ENCODE measurements around the gene PCLO.

PCLO gene

GRCh38 chr7:83141927-83142326 lies 20.8 kb downstream of the PCLO start:
- Histone ChIP-seq H3K4me3 (ENCODE audit: low read length in 2 of 2) (no peak overlapping the region), H3K27me3 (ENCODE audit: control insufficient read depth in 1 of 2, insufficient read depth in 2 of 2, low read length in 2 of 2) (no peaks in the 10 kb centered on the region), H3K27ac (ENCODE audit: low read length) (no peak overlapping the region), H3K4me1 (ENCODE audit: control insufficient read depth, insufficient read depth, low read length) (no peaks in the 10 kb centered on the region), H3K9ac (ENCODE audit: low read length in 2 of 2) (no peak overlapping the region), H3K9me3 (ENCODE audit: control insufficient read depth in 2 of 2, low read length in 2 of 2) (no peaks in the 10 kb centered on the region), H3K36me3 (ENCODE audit: control insufficient read depth in 2 of 2, insufficient read depth in 2 of 2, low read length in 2 of 2) (no peaks in the 10 kb centered on the region)

- no peaks in the 10 kb centered on the region for H3K4me1 ChIP-seq (ENCODE audit: control insufficient read depth, insufficient read depth, low read length)
- no peak overlapping the region for H3K27ac ChIP-seq (ENCODE audit: low read length)
- H3K36me3 ChIP-seq (ENCODE audit: control insufficient read depth in 2 of 2, insufficient read depth in 2 of 2, low read length in 2 of 2) = no peaks in the 10 kb centered on the region
- no peak overlapping the region for H3K4me3 ChIP-seq (ENCODE audit: low read length in 2 of 2)
- no peaks in the 10 kb centered on the region for H3K9me3 ChIP-seq (ENCODE audit: control insufficient read depth in 2 of 2, low read length in 2 of 2)
- no peaks in the 10 kb centered on the region for H3K27me3 ChIP-seq (ENCODE audit: control insufficient read depth in 1 of 2, insufficient read depth in 2 of 2, low read length in 2 of 2)
- no peak overlapping the region for H3K9ac ChIP-seq (ENCODE audit: low read length in 2 of 2)
Observed at GRCh38 chr7:83130623-83131545, 31.8 kb downstream of the PCLO start.

GRCh38 chr7:83130191-83130590 lies 32.5 kb downstream of the PCLO start:
- no peaks in the 10 kb centered on the region for H3K4me1 ChIP-seq (ENCODE audit: control insufficient read depth, insufficient read depth, low read length)
- no peaks in the 10 kb centered on the region for H3K36me3 ChIP-seq (ENCODE audit: control insufficient read depth in 2 of 2, insufficient read depth in 2 of 2, low read length in 2 of 2)
- no peak overlapping the region for H3K27ac ChIP-seq (ENCODE audit: low read length)
- no peak overlapping the region for H3K4me3 ChIP-seq (ENCODE audit: low read length in 2 of 2)
- no peaks in the 10 kb centered on the region for H3K9me3 ChIP-seq (ENCODE audit: control insufficient read depth in 2 of 2, low read length in 2 of 2)
- H3K27me3 ChIP-seq (ENCODE audit: control insufficient read depth in 1 of 2, insufficient read depth in 2 of 2, low read length in 2 of 2) = no peaks in the 10 kb centered on the region
- no peak overlapping the region for H3K9ac ChIP-seq (ENCODE audit: low read length in 2 of 2)

GRCh38 chr7:83119494-83119893 lies 43.2 kb downstream of the PCLO start:
- H3K27ac ChIP-seq (ENCODE audit: low read length) = no peak overlapping the region
- H3K9ac ChIP-seq (ENCODE audit: low read length in 2 of 2) = no peak overlapping the region
- H3K9me3 ChIP-seq (ENCODE audit: control insufficient read depth in 2 of 2, low read length in 2 of 2) = peaks cover 0 to 3% of the 10 kb centered on the region in 2 donors
- H3K36me3 ChIP-seq (ENCODE audit: control insufficient read depth in 2 of 2, insufficient read depth in 2 of 2, low read length in 2 of 2) = no peaks in the 10 kb centered on the region
- H3K4me1 ChIP-seq (ENCODE audit: control insufficient read depth, insufficient read depth, low read length) = no peaks in the 10 kb centered on the region
- H3K27me3 ChIP-seq (ENCODE audit: control insufficient read depth in 1 of 2, insufficient read depth in 2 of 2, low read length in 2 of 2) = no peaks in the 10 kb centered on the region
- no peak overlapping the region for H3K4me3 ChIP-seq (ENCODE audit: low read length in 2 of 2)

- Histone ChIP-seq H3K9ac (ENCODE audit: low read length in 2 of 2) (no peak overlapping the region), H3K27me3 (ENCODE audit: control insufficient read depth in 1 of 2, insufficient read depth in 2 of 2, low read length in 2 of 2) (no peaks in the 10 kb centered on the region), H3K4me3 (ENCODE audit: low read length in 2 of 2) (no peak overlapping the region), H3K36me3 (ENCODE audit: control insufficient read depth in 2 of 2, insufficient read depth in 2 of 2, low read length in 2 of 2) (no peaks in the 10 kb centered on the region), H3K9me3 (ENCODE audit: control insufficient read depth in 2 of 2, low read length in 2 of 2) (peaks cover 0 to 3% of the 10 kb centered on the region in 2 donors), H3K4me1 (ENCODE audit: control insufficient read depth, insufficient read depth, low read length) (no peaks in the 10 kb centered on the region), H3K27ac (ENCODE audit: low read length) (no peak overlapping the region)
Observed at GRCh38 chr7:83119026-83119382, 43.7 kb downstream of the PCLO start.

GRCh38 chr7:83118347-83119025 lies 44.2 kb downstream of the PCLO start:
- peaks cover 0 to 3% of the 10 kb centered on the region in 2 donors for H3K9me3 ChIP-seq (ENCODE audit: control insufficient read depth in 2 of 2, low read length in 2 of 2)
- H3K4me1 ChIP-seq (ENCODE audit: control insufficient read depth, insufficient read depth, low read length) = no peaks in the 10 kb centered on the region
- H3K9ac ChIP-seq (ENCODE audit: low read length in 2 of 2) = no peak overlapping the region
- H3K27ac ChIP-seq (ENCODE audit: low read length) = no peak overlapping the region
- H3K27me3 ChIP-seq (ENCODE audit: control insufficient read depth in 1 of 2, insufficient read depth in 2 of 2, low read length in 2 of 2) = no peaks in the 10 kb centered on the region
- no peak overlapping the region for H3K4me3 ChIP-seq (ENCODE audit: low read length in 2 of 2)
- H3K36me3 ChIP-seq (ENCODE audit: control insufficient read depth in 2 of 2, insufficient read depth in 2 of 2, low read length in 2 of 2) = no peaks in the 10 kb centered on the region

GRCh38 chr7:83117466-83117865 lies 45.2 kb downstream of the PCLO start:
- H3K9me3 ChIP-seq (ENCODE audit: control insufficient read depth in 2 of 2, low read length in 2 of 2) = peaks cover 0 to 3% of the 10 kb centered on the region in 2 donors
- no peak overlapping the region for H3K27ac ChIP-seq (ENCODE audit: low read length)
- no peaks in the 10 kb centered on the region for H3K36me3 ChIP-seq (ENCODE audit: control insufficient read depth in 2 of 2, insufficient read depth in 2 of 2, low read length in 2 of 2)
- no peaks in the 10 kb centered on the region for H3K27me3 ChIP-seq (ENCODE audit: control insufficient read depth in 1 of 2, insufficient read depth in 2 of 2, low read length in 2 of 2)
- H3K4me1 ChIP-seq (ENCODE audit: control insufficient read depth, insufficient read depth, low read length) = no peaks in the 10 kb centered on the region
- no peak overlapping the region for H3K4me3 ChIP-seq (ENCODE audit: low read length in 2 of 2)
- H3K9ac ChIP-seq (ENCODE audit: low read length in 2 of 2) = no peak overlapping the region

- Histone ChIP-seq H3K36me3 (ENCODE audit: control insufficient read depth in 2 of 2, insufficient read depth in 2 of 2, low read length in 2 of 2) (no peaks in the 10 kb centered on the region), H3K9ac (ENCODE audit: low read length in 2 of 2) (no peak overlapping the region), H3K9me3 (ENCODE audit: control insufficient read depth in 2 of 2, low read length in 2 of 2) (no peaks in the 10 kb centered on the region), H3K4me3 (ENCODE audit: low read length in 2 of 2) (no peak overlapping the region), H3K27me3 (ENCODE audit: control insufficient read depth in 1 of 2, insufficient read depth in 2 of 2, low read length in 2 of 2) (no peaks in the 10 kb centered on the region), H3K27ac (ENCODE audit: low read length) (no peak overlapping the region), H3K4me1 (ENCODE audit: control insufficient read depth, insufficient read depth, low read length) (no peaks in the 10 kb centered on the region)
Observed at GRCh38 chr7:83111391-83111790, 51.3 kb downstream of the PCLO start.

- H3K9ac ChIP-seq (ENCODE audit: low read length in 2 of 2) = no peak overlapping the region
- H3K27ac ChIP-seq (ENCODE audit: low read length) = no peak overlapping the region
- no peaks in the 10 kb centered on the region for H3K36me3 ChIP-seq (ENCODE audit: control insufficient read depth in 2 of 2, insufficient read depth in 2 of 2, low read length in 2 of 2)
- no peaks in the 10 kb centered on the region for H3K4me1 ChIP-seq (ENCODE audit: control insufficient read depth, insufficient read depth, low read length)
- no peaks in the 10 kb centered on the region for H3K9me3 ChIP-seq (ENCODE audit: control insufficient read depth in 2 of 2, low read length in 2 of 2)
- H3K27me3 ChIP-seq (ENCODE audit: control insufficient read depth in 1 of 2, insufficient read depth in 2 of 2, low read length in 2 of 2) = no peaks in the 10 kb centered on the region
- no peak overlapping the region for H3K4me3 ChIP-seq (ENCODE audit: low read length in 2 of 2)
Observed at GRCh38 chr7:83109352-83109751, 53.3 kb downstream of the PCLO start.

GRCh38 chr7:83105948-83106347 lies 56.7 kb downstream of the PCLO start:
- no peaks in the 10 kb centered on the region for H3K4me1 ChIP-seq (ENCODE audit: control insufficient read depth, insufficient read depth, low read length)
- H3K27me3 ChIP-seq (ENCODE audit: control insufficient read depth in 1 of 2, insufficient read depth in 2 of 2, low read length in 2 of 2) = no peaks in the 10 kb centered on the region
- no peak overlapping the region for H3K4me3 ChIP-seq (ENCODE audit: low read length in 2 of 2)
- no peak overlapping the region for H3K9ac ChIP-seq (ENCODE audit: low read length in 2 of 2)
- H3K9me3 ChIP-seq (ENCODE audit: control insufficient read depth in 2 of 2, low read length in 2 of 2) = no peaks in the 10 kb centered on the region
- H3K27ac ChIP-seq (ENCODE audit: low read length) = no peak overlapping the region
- no peaks in the 10 kb centered on the region for H3K36me3 ChIP-seq (ENCODE audit: control insufficient read depth in 2 of 2, insufficient read depth in 2 of 2, low read length in 2 of 2)

- Histone ChIP-seq H3K27me3 (ENCODE audit: control insufficient read depth in 1 of 2, insufficient read depth in 2 of 2, low read length in 2 of 2) (no peaks in the 10 kb centered on the region), H3K9ac (ENCODE audit: low read length in 2 of 2) (no peak overlapping the region), H3K4me3 (ENCODE audit: low read length in 2 of 2) (no peak overlapping the region), H3K36me3 (ENCODE audit: control insufficient read depth in 2 of 2, insufficient read depth in 2 of 2, low read length in 2 of 2) (no peaks in the 10 kb centered on the region), H3K9me3 (ENCODE audit: control insufficient read depth in 2 of 2, low read length in 2 of 2) (no peaks in the 10 kb centered on the region), H3K4me1 (ENCODE audit: control insufficient read depth, insufficient read depth, low read length) (no peaks in the 10 kb centered on the region), H3K27ac (ENCODE audit: low read length) (no peak overlapping the region)
Observed at GRCh38 chr7:83105063-83105462, 57.6 kb downstream of the PCLO start.
